ENCODE results near the gene MUC12.
"Not testable (repeated sequence)": the region's sequence is repeated elsewhere in the genome, so short reads cannot be mapped to it uniquely, and the experiment has no call there.

Gene MUC12

GRCh38 chr7:100969066-100969615, at the start of gene MUC12:
TSS of gene MUC12 (plus strand) at chr7:100969565. CDS start at chr7:100969623, 58 bp downstream.
- DNase-seq, result no peak

- not testable (repeated sequence) for DNase-seq
These were observed 49.5 kb upstream of the MUC12 start for GRCh38 chr7:100919779-100920437.

- DNase-seq, result no peak
These were observed 48.3 kb upstream of the MUC12 start for GRCh38 chr7:100921039-100921438.

- not testable (repeated sequence) for DNase-seq
These were observed 45.7 kb upstream of the MUC12 start for GRCh38 chr7:100923616-100924015.

- DNase-seq, result no peak
These were observed 39.6 kb upstream of the MUC12 start for GRCh38 chr7:100929808-100930174.

- no peak for DNase-seq
These were observed 35.6 kb upstream of the MUC12 start for GRCh38 chr7:100933734-100934133.

- DNase-seq, result not testable (repeated sequence)
These were observed 34.0 kb upstream of the MUC12 start for GRCh38 chr7:100935381-100935780.

- DNase-seq, result not testable (repeated sequence)
These were observed 33.2 kb upstream of the MUC12 start for GRCh38 chr7:100936167-100936566.

- DNase-seq, result no peak
These were observed 27.2 kb upstream of the MUC12 start for GRCh38 chr7:100942045-100942774.

GRCh38 chr7:100943693-100944092, 25.7 kb upstream of the MUC12 start:
- no peak for DNase-seq

GRCh38 chr7:100944138-100944537, 25.2 kb upstream of the MUC12 start:
- no peak for DNase-seq

- no peak for DNase-seq
These were observed 23.3 kb upstream of the MUC12 start for GRCh38 chr7:100946111-100946510.

- no peak for DNase-seq
These were observed 22.5 kb upstream of the MUC12 start for GRCh38 chr7:100946766-100947365.

- no peak for DNase-seq
These were observed 21.6 kb upstream of the MUC12 start for GRCh38 chr7:100947792-100948191.

- DNase-seq, result no peak
These were observed 20.0 kb upstream of the MUC12 start, which contains the start of gene MUC3A for GRCh38 chr7:100949227-100949932. TSS of gene MUC3A (plus strand) at chr7:100949534. CDS start at chr7:100949625, 91 bp downstream.

- DNase-seq, result no peak
These were observed 19.4 kb upstream of the MUC12 start for GRCh38 chr7:100949933-100950443.

GRCh38 chr7:100951172-100951571, 18.2 kb upstream of the MUC12 start:
- no peak for DNase-seq

GRCh38 chr7:100951888-100952560, 17.3 kb upstream of the MUC12 start:
- DNase-seq, result no peak

GRCh38 chr7:100952641-100953040, 16.7 kb upstream of the MUC12 start:
- no peak for DNase-seq

- no peak for DNase-seq
These were observed 11.4 kb upstream of the MUC12 start for GRCh38 chr7:100957832-100958421.

GRCh38 chr7:100959894-100960293, 9.5 kb upstream of the MUC12 start:
- DNase-seq, result no peak

GRCh38 chr7:100962537-100962936, 6.8 kb upstream of the MUC12 start:
- DNase-seq, result no peak

Measured in right hindlimb (tissue), 1 donor.